ENCODE measurements around the gene PRDM15.

DNA sequence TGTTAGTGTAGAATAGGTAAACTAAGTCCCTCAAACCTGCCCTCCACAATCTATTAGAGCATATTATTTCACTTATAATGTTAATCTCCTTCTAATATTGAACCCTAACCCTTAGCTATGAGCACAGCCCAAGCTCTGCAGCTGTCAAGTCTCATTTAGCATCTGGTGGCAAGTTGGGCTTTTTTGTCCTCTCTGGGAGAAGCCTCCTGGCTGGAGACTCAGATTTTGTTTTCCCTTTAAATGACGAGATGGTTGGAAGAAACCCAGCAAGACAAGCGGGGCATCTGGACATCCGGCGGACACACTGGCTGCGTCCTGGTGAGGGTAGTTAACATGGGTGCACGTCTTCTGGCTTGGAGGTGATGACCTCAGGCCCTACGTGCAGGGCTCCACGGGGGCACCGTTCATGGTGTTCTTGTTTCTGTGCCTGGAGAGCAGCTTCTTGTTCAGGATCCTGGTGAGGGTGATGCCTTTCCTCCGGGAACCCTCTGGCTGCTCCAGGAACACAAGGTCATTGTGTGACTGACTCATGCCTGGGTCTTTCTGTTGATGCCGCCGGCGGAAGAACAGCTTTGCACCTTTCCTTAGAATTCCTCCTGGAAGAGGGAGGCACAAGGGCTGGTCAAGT is 9.7 kb upstream of the PRDM15 start:
- TF ChIP-seq, protein P1, sequence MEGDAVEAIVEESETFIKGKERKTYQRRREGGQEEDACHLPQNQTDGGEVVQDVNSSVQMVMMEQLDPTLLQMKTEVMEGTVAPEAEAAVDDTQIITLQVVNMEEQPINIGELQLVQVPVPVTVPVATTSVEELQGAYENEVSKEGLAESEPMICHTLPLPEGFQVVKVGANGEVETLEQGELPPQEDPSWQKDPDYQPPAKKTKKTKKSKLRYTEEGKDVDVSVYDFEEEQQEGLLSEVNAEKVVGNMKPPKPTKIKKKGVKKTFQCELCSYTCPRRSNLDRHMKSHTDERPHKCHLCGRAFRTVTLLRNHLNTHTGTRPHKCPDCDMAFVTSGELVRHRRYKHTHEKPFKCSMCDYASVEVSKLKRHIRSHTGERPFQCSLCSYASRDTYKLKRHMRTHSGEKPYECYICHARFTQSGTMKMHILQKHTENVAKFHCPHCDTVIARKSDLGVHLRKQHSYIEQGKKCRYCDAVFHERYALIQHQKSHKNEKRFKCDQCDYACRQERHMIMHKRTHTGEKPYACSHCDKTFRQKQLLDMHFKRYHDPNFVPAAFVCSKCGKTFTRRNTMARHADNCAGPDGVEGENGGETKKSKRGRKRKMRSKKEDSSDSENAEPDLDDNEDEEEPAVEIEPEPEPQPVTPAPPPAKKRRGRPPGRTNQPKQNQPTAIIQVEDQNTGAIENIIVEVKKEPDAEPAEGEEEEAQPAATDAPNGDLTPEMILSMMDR (conservative IDR thresholded peaks at IDR 0.05 in 1 of 2, IDR thresholded peaks at IDR 0.05 in 1 of 2; ENCODE audit: extremely low read depth in 1 of 2, insufficient read depth in 1 of 2, low read depth in 1 of 2, low read length in 2 of 2) = no peak
- no peak for TF ChIP-seq EZH2 (IDR thresholded peaks at IDR 0.05; ENCODE audit: borderline replicate concordance, low read length)

Measured in mammary epithelial cell (primary cell).